ENCODE data around the gene TMEM179B.
"Not testable (repeated sequence)": the region's sequence is repeated elsewhere in the genome, so short reads cannot be mapped to it uniquely, and the experiment has no call there.

Gene TMEM179B

DNA sequence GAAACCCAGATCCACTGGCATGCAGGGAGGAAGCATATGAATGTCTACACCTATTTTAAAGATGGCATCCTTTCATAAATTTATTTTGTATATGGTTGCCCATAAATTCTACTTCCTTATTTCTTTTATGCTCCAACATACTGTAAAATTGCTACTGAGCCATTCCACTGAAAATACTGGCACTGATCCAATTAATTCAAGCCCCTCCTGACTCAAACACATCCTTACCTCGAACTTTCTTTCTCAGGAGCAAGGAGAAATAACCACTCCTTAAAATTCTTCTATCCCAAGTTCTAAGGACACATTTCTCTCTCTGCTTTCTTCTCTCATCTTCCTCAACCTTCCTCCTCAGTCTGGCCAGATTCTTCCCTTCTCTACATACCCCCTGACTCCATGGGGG is 23.5 kb downstream of the TMEM179B start:
- H3K4me3 ChIP-seq (ENCODE audit: low read length), result no peak overlapping the region
- H3K9me3 ChIP-seq (ENCODE audit: insufficient read depth, low read depth, low read length), result no peaks in the 10 kb centered on the region
- no peak overlapping the region for H3K27ac ChIP-seq (ENCODE audit: low read depth, low read length)
- H3K27me3 ChIP-seq (ENCODE audit: insufficient read depth, low read length), result no peaks in the 10 kb centered on the region
- no peak overlapping the region for H3K9ac ChIP-seq (ENCODE audit: low read depth, low read length)
- 94% methylated on average over 1 of the region's 1 CpG for WGBS
- H3K4me1 ChIP-seq (ENCODE audit: insufficient read depth, low read length), result peaks cover 6% of the 10 kb centered on the region; the same call in 1 of the 2 replicates
- H3K36me3 ChIP-seq (ENCODE audit: insufficient read depth, low read length), result peaks cover under 1% of the 10 kb centered on the region

DNA sequence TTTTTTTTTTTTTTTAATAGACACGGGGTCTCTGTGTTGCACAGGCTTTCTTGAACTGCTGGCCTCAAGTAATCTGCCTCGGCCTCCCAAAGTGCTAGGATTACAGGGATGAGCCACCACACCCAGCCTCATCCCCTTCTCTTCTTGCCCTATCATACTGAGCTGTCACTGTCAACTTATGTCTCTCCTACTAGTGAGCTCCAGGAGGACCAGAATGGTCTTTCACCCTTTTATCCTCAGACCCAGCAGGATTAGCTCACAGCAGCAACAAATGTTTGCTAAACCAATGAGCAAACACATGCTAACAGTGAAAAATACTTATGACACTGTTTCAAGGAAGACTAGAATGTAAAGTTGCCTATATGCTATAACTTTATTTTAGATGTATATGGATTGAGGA is 24.5 kb downstream of the TMEM179B start:
- no peaks in the 10 kb centered on the region for H3K27me3 ChIP-seq (ENCODE audit: insufficient read depth, low read length)
- H3K4me3 ChIP-seq (ENCODE audit: low read length), result no peak overlapping the region
- H3K9me3 ChIP-seq (ENCODE audit: insufficient read depth, low read depth, low read length), result no peaks in the 10 kb centered on the region
- H3K27ac ChIP-seq (ENCODE audit: low read depth, low read length), result no peak overlapping the region
- WGBS, result 95% methylated on average over 2 of the region's 2 CpGs
- H3K4me1 ChIP-seq (ENCODE audit: insufficient read depth, low read length), result no peaks in the 10 kb centered on the region
- peaks cover 8% of the 10 kb centered on the region for H3K36me3 ChIP-seq (ENCODE audit: insufficient read depth, low read length)
- H3K9ac ChIP-seq (ENCODE audit: low read depth, low read length), result no peak overlapping the region

DNA sequence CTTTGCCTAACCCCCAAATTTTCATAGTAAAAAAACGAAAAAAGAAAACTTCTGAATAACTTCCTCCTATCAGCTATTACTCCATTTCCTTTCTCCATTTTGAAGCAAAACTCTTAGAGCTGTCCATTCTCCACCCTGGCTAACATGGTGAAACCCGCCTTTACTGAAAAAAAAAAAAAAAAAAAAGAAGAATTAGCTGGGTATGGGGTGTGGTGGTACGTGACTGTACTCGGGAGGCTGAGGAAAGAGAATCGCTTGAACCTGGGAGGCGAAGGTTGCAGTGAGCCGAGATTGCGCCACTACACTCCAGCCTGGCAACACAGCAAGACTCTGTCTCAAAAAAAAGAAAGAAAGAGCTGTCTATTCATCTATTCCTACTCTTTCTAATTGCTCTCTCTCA is 29.4 kb downstream of the TMEM179B start:
- WGBS, result 96% methylated on average over 8 of the region's 8 CpGs
- H3K4me3 ChIP-seq (ENCODE audit: low read length), result no peak overlapping the region
- H3K36me3 ChIP-seq (ENCODE audit: insufficient read depth, low read length), result peaks cover 41% of the 10 kb centered on the region
- H3K4me1 ChIP-seq (ENCODE audit: insufficient read depth, low read length), result no peaks in the 10 kb centered on the region
- H3K9me3 ChIP-seq (ENCODE audit: insufficient read depth, low read depth, low read length), result no peaks in the 10 kb centered on the region
- no peak overlapping the region for H3K27ac ChIP-seq (ENCODE audit: low read depth, low read length)
- H3K27me3 ChIP-seq (ENCODE audit: insufficient read depth, low read length), result no peaks in the 10 kb centered on the region
- H3K9ac ChIP-seq (ENCODE audit: low read depth, low read length), result no peak overlapping the region

DNA sequence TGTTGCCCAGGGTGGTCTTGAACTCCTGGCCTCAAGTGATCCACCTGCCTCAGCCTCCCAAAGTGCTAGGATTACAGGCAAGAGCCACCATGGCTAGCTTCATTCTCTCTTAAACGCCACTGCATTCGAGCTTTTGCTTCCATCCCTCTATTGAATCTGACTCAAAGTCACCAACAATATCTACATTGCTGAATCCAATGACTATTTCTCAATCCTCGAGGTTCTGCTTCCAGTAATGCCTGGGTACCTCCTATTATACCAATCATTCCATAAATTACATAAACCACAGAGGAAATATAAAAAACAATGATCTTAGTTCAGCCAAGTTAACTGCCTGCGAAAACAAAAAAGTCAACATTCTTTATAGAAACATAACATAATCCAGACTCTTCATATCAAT is 29.9 kb downstream of the TMEM179B start:
- Histone ChIP-seq H3K9ac (ENCODE audit: low read depth, low read length) (no peak overlapping the region), H3K4me3 (ENCODE audit: low read length) (no peak overlapping the region), H3K4me1 (ENCODE audit: insufficient read depth, low read length) (no peaks in the 10 kb centered on the region), H3K27me3 (ENCODE audit: insufficient read depth, low read length) (no peaks in the 10 kb centered on the region), H3K36me3 (ENCODE audit: insufficient read depth, low read length) (peaks cover 47% of the 10 kb centered on the region), H3K9me3 (ENCODE audit: insufficient read depth, low read depth, low read length) (no peaks in the 10 kb centered on the region), H3K27ac (ENCODE audit: low read depth, low read length) (no peak overlapping the region)
- 95% methylated on average over 4 of the region's 4 CpGs for WGBS

DNA sequence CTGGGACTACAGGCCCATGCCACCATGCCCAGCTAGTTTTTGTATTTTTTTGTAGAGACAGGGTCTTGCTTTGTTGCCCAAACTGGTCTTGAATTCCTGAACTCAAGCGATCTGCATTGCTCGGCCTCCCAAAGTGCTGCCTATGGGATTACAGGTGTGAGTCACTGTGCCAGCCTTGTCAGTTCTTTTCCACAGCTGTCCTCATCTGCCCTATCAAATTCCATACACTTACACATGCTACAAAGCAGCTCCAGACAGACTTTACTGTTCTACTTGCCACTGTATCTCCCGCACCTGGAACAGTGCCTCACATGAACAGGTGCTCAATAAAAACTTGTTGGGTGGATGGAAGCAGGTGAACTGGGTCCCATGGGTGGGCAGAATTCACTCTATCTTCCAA is 36.5 kb downstream of the TMEM179B start:
- WGBS, result 94% methylated on average over 3 of the region's 3 CpGs
- Histone ChIP-seq H3K27ac (ENCODE audit: low read depth, low read length) (no peak overlapping the region), H3K4me3 (ENCODE audit: low read length) (no peak overlapping the region), H3K9ac (ENCODE audit: low read depth, low read length) (no peak overlapping the region), H3K27me3 (ENCODE audit: insufficient read depth, low read length) (no peaks in the 10 kb centered on the region), H3K4me1 (ENCODE audit: insufficient read depth, low read length) (no peaks in the 10 kb centered on the region), H3K9me3 (ENCODE audit: insufficient read depth, low read depth, low read length) (no peaks in the 10 kb centered on the region), H3K36me3 (ENCODE audit: insufficient read depth, low read length) (peaks cover 81% of the 10 kb centered on the region)

DNA sequence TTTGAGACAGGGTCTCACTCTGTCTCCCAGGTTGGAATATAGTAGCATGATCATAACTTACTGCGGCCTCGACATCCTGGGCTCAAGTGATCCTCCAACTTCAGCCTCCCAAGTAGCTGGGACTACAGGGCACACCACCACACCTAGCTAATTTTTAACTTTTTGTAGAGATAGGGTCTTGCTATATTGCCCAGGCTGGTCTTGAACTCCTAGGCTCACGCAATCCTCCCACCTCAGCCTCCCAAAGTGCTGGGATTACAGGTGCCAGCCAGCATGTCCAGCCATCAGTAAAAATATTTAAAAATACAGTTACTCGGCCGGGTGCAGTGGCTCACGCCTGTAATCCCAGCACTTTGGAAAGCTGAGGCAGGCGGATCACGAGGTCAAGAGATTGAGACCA is 40.9 kb downstream of the TMEM179B start:
- WGBS, result 94% methylated on average over 8 of the region's 8 CpGs
- H3K4me3 ChIP-seq (ENCODE audit: low read length); H3K4me1 ChIP-seq (ENCODE audit: insufficient read depth, low read length); H3K9ac ChIP-seq (ENCODE audit: low read depth, low read length); H3K27me3 ChIP-seq (ENCODE audit: insufficient read depth, low read length); H3K9me3 ChIP-seq (ENCODE audit: insufficient read depth, low read depth, low read length); H3K27ac ChIP-seq (ENCODE audit: low read depth, low read length): not testable (repeated sequence)
- H3K36me3 ChIP-seq (ENCODE audit: insufficient read depth, low read length), result peaks cover 49% of the 10 kb centered on the region

DNA sequence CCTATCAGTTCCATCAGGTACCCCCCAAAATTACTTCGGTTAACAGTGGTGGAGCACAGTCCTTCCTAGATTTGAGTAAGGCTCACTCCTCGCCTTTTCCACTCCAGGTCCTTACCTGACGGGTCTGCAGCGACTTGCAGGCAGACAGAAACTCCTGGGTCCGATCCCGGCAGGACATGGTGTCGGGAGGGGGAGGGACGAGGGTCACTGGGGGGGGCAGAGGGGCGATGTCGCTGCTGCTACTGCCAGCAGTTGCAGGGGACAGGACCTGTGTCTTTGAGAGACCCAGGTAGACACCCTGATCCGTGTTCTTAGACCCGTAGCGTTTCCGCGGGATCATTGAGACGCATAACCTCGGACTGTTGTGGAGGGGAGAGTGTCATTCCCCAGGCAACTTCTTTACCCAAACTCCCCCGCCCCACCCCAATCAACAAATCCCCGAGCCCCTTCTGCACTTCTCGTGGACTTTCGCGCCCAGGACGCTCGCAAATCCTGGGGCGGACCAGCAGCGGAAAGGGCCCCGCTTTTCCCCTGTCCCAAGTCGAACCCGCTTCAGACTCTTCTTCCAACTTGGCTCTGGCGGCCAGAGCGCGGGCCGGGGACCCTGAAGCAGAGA is 43.8 kb downstream of the TMEM179B start:
- Histone ChIP-seq H3K27ac (ENCODE audit: low read depth, low read length) (peak overlapping the region; percentile 97), H3K27me3 (ENCODE audit: insufficient read depth, low read length) (no peaks in the 10 kb centered on the region), H3K9me3 (ENCODE audit: insufficient read depth, low read depth, low read length) (no peaks in the 10 kb centered on the region), H3K4me3 (ENCODE audit: low read length) (peak overlapping the region; percentile 89), H3K9ac (ENCODE audit: low read depth, low read length) (peak overlapping the region; percentile 95), H3K4me1 (ENCODE audit: insufficient read depth, low read length) (peaks cover 13% of the 10 kb centered on the region; the same call in 1 of the 2 replicates), H3K36me3 (ENCODE audit: insufficient read depth, low read length) (peaks cover 50% of the 10 kb centered on the region)
- WGBS, result 2% methylated on average over 32 of the region's 33 CpGs

DNA sequence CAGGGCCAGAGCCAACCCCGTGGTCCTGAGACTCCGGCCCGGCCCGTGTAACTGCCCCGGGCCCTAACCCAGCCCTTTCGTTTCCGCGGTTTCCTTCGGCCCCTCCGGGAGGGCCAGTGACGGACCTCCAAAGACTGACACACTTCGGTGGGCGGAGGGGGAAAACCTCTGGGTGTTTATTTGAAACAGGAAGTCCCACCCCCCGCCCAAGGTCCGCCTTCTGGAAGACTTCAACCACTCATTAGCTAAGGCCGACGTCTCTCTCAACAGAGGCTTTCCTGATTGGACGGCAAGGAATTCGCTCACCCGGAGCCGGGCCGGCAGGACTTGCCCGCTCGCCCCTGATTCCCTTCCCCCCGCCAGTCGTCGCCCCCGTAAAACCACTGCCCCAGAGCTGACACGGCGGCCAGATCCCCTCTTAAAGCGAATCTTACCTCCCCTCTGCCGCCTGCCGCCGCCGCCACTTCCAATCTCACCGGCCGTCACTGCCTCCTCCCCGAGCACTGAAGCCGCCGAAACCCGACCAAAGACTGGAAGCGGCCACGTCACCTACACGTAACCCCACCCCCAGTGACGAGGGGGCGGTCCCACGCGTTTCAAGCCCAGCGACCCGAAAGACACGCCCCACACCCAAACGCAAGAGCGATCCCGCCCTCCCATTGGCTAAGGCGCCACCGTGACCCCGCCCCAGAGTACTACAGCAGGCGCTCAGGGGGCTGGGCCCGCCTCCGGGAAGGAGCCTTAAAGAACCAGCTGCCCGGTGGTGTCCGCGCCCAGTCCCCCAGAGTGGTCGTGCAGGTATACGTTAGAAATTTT is 44.5 kb downstream of the TMEM179B start, which contains the start of gene STX5:
TSS of gene STX5 (minus strand) at position 532 of the 816 bp plus-strand sequence. CDS start 808 bp downstream, outside the sequence.
- Histone ChIP-seq H3K4me1 (ENCODE audit: insufficient read depth, low read length) (peaks cover 13% of the 10 kb centered on the region; the same call in 1 of the 2 replicates), H3K4me3 (ENCODE audit: low read length) (peak within 1 kb of the TSS; percentile 89), H3K9ac (ENCODE audit: low read depth, low read length) (peak within 1 kb of the TSS; percentile 95), H3K27me3 (ENCODE audit: insufficient read depth, low read length) (no peaks in the 10 kb centered on the region), H3K9me3 (ENCODE audit: insufficient read depth, low read depth, low read length) (no peaks in the 10 kb centered on the region), H3K36me3 (ENCODE audit: insufficient read depth, low read length) (peaks cover 56% of the 10 kb centered on the region), H3K27ac (ENCODE audit: low read depth, low read length) (peak within 1 kb of the TSS; percentile 97)
- WGBS, result under 1% methylated on average over 65 of the region's 65 CpGs

DNA sequence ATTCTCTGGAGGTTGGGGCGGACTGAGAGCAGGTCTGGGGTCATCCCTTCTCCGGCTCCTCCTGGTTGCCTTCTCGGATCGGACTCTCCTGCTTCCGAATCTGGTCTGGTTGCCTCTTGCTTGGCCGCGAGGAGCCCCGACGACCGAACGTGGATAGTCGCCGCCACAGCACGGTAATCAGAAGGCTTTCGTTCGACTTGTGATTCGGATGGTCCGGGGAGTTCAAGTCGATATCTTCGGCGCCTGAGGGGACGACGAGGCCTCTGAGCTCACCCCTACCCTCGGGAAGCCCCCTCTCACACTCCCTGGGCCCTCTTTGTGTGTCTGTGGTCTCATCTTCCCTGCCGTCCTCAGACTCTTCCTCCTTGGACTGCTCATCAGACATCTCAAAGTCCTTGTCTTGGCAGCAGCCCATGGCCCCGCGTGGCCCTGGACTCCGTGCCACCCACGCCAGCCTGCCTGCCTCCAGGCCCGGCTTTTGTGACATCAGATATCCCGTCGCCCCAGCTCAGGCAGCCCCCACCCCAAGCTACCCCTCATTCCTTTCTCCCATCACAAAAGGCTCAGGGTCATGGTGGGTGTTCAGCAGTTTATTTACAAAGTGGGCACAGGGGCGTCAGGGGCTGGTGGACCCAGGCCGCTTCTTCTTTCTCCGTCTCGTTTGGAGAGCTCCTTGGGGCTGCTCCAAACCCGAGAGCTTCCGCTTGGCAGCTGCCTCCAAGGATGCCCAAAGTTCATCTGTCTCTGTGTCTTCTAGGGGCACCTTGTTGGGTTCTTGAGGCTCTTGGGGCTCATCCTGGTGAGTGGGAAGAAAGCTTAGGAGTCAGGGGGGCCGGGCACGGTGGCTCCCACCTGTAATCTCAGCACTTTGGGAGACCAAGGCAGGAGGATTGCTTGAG is 45.4 kb downstream of the TMEM179B start, which contains the start of gene TEX54:
TSS of gene TEX54 (minus strand) at position 506 of the 899 bp plus-strand sequence.
- WGBS, result 21% methylated on average over 40 of the region's 40 CpGs
- peaks cover 53% of the 10 kb centered on the region for H3K36me3 ChIP-seq (ENCODE audit: insufficient read depth, low read length)

DNA sequence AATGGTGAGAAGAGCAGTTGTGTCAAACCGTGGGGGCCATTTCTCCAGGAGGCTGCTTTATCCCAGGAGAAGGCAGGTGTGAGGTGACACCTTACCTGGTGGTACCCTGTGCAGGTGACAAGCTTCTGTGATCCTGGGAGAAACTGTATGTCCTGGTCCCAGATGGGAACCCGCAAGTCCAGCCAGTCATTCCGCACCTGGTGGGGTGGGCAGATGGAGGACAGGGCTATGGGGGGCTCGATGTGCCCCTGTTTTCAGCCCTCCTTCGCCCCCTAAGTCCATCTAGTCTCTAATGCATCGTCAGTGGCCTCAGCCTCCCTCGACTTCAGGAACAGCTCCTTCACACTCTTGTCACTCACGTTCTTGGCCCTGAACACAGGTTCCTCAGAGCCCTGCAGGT is 48.1 kb downstream of the TMEM179B start:
- H3K9me3 ChIP-seq (ENCODE audit: insufficient read depth, low read depth, low read length), result no peaks in the 10 kb centered on the region
- H3K27ac ChIP-seq (ENCODE audit: low read depth, low read length), result no peak overlapping the region
- H3K36me3 ChIP-seq (ENCODE audit: insufficient read depth, low read length), result peaks cover 51% of the 10 kb centered on the region
- H3K27me3 ChIP-seq (ENCODE audit: insufficient read depth, low read length), result no peaks in the 10 kb centered on the region
- no peak overlapping the region for H3K4me3 ChIP-seq (ENCODE audit: low read length)
- H3K4me1 ChIP-seq (ENCODE audit: insufficient read depth, low read length), result peaks cover 11% of the 10 kb centered on the region; the same call in 1 of the 2 replicates
- H3K9ac ChIP-seq (ENCODE audit: low read depth, low read length), result no peak overlapping the region
- 91% methylated on average over 8 of the region's 8 CpGs for WGBS

More for the DNA sequence above, 45.4 kb downstream of the TMEM179B start, which contains the start of gene TEX54:
- H3K4me1 ChIP-seq (ENCODE audit: insufficient read depth, low read length), result peaks cover 13% of the 10 kb centered on the region; the same call in 1 of the 2 replicates
- H3K9ac ChIP-seq (ENCODE audit: low read depth, low read length), result peak within 1 kb of the TSS; percentile 95
- no peaks in the 10 kb centered on the region for H3K27me3 ChIP-seq (ENCODE audit: insufficient read depth, low read length)
- H3K27ac ChIP-seq (ENCODE audit: low read depth, low read length), result peak within 1 kb of the TSS; percentile 94
- H3K4me3 ChIP-seq (ENCODE audit: low read length), result peak within 1 kb of the TSS; percentile 89
- no peaks in the 10 kb centered on the region for H3K9me3 ChIP-seq (ENCODE audit: insufficient read depth, low read depth, low read length)

All from HUES64 (cell line).